IMR-90 (cell line): ENCODE results near the gene LAMA3. TPM values are rescaled to one million over a fixed set of nuclear protein-coding genes. Genes with fewer than 3 reads are reported as not detected.

Experiments used
- ATAC-seq: fragments of 200-7000 bp; cut with Tn5 transposase; 2 replicates; pipeline ENCODE4 v1.9.1; 2020; ENCODE audit warnings: low read depth, mild to moderate bottlenecking, moderate library complexity
- BruUV-seq: library from RNA; stranded (reverse); fragments of 400-500 nt; replicated peaks from 2 replicates; lab custom pipeline; 2021; lab: Mats Ljungman, UMichigan
- CTCF ChIA-PET: fragments of 300-600 bp; formaldehyde crosslinking; extraction: SDS; loops from one replicate; lab custom pipeline; 2021; ENCODE audit warnings: antibody characterized with exemption; lab: Yijun Ruan, JAX
- POLR2A ChIA-PET: fragments of 300-600 bp; sonication (Branson Sonifier 250); formaldehyde crosslinking; loops from one replicate; lab custom pipeline; 2022; ENCODE audit warnings: antibody characterized with exemption; ENCODE audit not compliant: unreplicated experiment; lab: Charles Lee
- DNase-seq: peaks from one replicate; pipeline ENCODE4 v3.0.0; 2013
- H2AFZ ChIP-seq: replicated peaks from 2 replicates; pipeline ENCODE3; 2013; ENCODE audit warnings: low read length, mild to moderate bottlenecking; ENCODE audit not compliant: poor library complexity
- H2AK5ac ChIP-seq: 2 replicates; pipeline ENCODE4 v1.6.1; 2013; ENCODE audit warnings: low read depth, low read length, inconsistent platforms
- H2AK9ac ChIP-seq: replicated peaks from 2 replicates; pipeline ENCODE3; 2013; ENCODE audit warnings: mild to moderate bottlenecking, low read depth, low read length, moderate library complexity; ENCODE audit not compliant: poor library complexity
- H2BK120ac ChIP-seq: 2 replicates; pipeline ENCODE4 v1.6.1; 2013; ENCODE audit warnings: low read depth, low read length, inconsistent platforms
- H2BK15ac ChIP-seq: 3 replicates; pipeline ENCODE4 v1.6.1; 2013; ENCODE audit warnings: low read depth, low read length, inconsistent platforms
- H2BK20ac ChIP-seq: 2 replicates; pipeline ENCODE4 v1.6.1; 2013; ENCODE audit warnings: low read depth, mild to moderate bottlenecking, inconsistent platforms, low read length, moderate library complexity
- H2BK5ac ChIP-seq: 2 replicates; pipeline ENCODE4 v1.6.1; 2013; ENCODE audit warnings: mild to moderate bottlenecking, low read depth, low read length, inconsistent platforms; ENCODE audit not compliant: poor library complexity, severe bottlenecking
- H3K14ac ChIP-seq: replicated peaks from 2 replicates; pipeline ENCODE4 v1.6.1; 2013; ENCODE audit warnings: low read depth, low read length, inconsistent platforms
- H3K18ac ChIP-seq: 2 replicates; pipeline ENCODE4 v1.6.1; 2013; ENCODE audit warnings: low read depth, low read length, control low read depth
- H3K23ac ChIP-seq: 2 replicates; pipeline ENCODE4 v1.6.1; 2013; ENCODE audit warnings: low read depth, low read length, inconsistent platforms
- H3K27ac ChIP-seq: 2 replicates; pipeline ENCODE4 v1.5.1; 2013; ENCODE audit warnings: mild to moderate bottlenecking, control low read depth, low read length; ENCODE audit not compliant: insufficient read depth
- H3K27me3 ChIP-seq: 2 replicates; pipeline ENCODE4 v1.6.1; 2013; ENCODE audit warnings: low read length; ENCODE audit not compliant: control insufficient read depth, insufficient read depth
- H3K36me3 ChIP-seq: 2 replicates; pipeline ENCODE4 v1.6.1; 2013; ENCODE audit warnings: low read length, mixed read lengths; ENCODE audit not compliant: control insufficient read depth, insufficient read depth
- H3K4ac ChIP-seq: 2 replicates; pipeline ENCODE4 v1.6.1; 2013; ENCODE audit warnings: low read depth, low read length, inconsistent platforms
- H3K4me1 ChIP-seq: 2 replicates; pipeline ENCODE4 v1.6.1; 2013; ENCODE audit warnings: low read length, mixed read lengths; ENCODE audit not compliant: control insufficient read depth, insufficient read depth
- H3K4me2 ChIP-seq: 2 replicates; pipeline ENCODE4 v1.6.1; 2013; ENCODE audit warnings: low read depth, mild to moderate bottlenecking, control low read depth, low read length, moderate library complexity
- H3K4me3 ChIP-seq: 2 replicates; pipeline ENCODE4 v1.5.1; 2013; ENCODE audit warnings: low read depth, mild to moderate bottlenecking, control low read depth, low read length, moderate library complexity; ENCODE audit not compliant: insufficient read depth
- H3K56ac ChIP-seq: 2 replicates; pipeline ENCODE4 v1.6.1; 2013; ENCODE audit warnings: low read length, inconsistent platforms; ENCODE audit not compliant: insufficient read depth; ENCODE audit errors: extremely low read depth
- H3K79me1 ChIP-seq, 2 experiments: 2 replicates each; pipeline ENCODE4 v1.6.1; 2013; ENCODE audit warnings: low read length in 2 of 2, inconsistent platforms in 1 of 2, low read depth in 1 of 2
- H3K9ac ChIP-seq: 2 replicates; pipeline ENCODE4 v1.6.1; 2013; ENCODE audit warnings: low read depth, low read length, control low read depth
- H3K9me1 ChIP-seq: 2 replicates; pipeline ENCODE4 v1.6.1; 2013; ENCODE audit warnings: low read length, inconsistent platforms; ENCODE audit not compliant: insufficient read depth
- H3K9me3 ChIP-seq: 2 replicates; pipeline ENCODE4 v1.6.1; 2013; ENCODE audit warnings: low read length; ENCODE audit not compliant: control insufficient read depth, insufficient read depth
- H4K20me1 ChIP-seq: 2 replicates; pipeline ENCODE4 v1.6.1; 2013; ENCODE audit warnings: low read length, inconsistent platforms; ENCODE audit not compliant: insufficient read depth
- H4K5ac ChIP-seq: 2 replicates; pipeline ENCODE4 v1.6.1; 2013; ENCODE audit warnings: mild to moderate bottlenecking, low read depth, low read length, control low read depth
- H4K8ac ChIP-seq, 2 experiments: 2 replicates each; pipeline ENCODE4 v1.6.1; 2013; ENCODE audit warnings: low read depth in 2 of 2, low read length in 2 of 2, control low read depth in 1 of 2, inconsistent platforms in 1 of 2
- H4K91ac ChIP-seq: 2 replicates; pipeline ENCODE4 v1.6.1; 2013; ENCODE audit warnings: low read depth, low read length, inconsistent platforms; ENCODE audit not compliant: insufficient read depth
- BHLHE40 ChIP-seq: fragments of 150-350 bp; IDR thresholded peaks from 2 replicates; pipeline ENCODE4 v1.6.1; 2016; ENCODE audit warnings: mild to moderate bottlenecking, low read depth, low read length
- CEBPB ChIP-seq: IDR thresholded peaks from 2 replicates; pipeline ENCODE4 v1.6.1; 2012; ENCODE audit warnings: low read depth, low read length, improper control_type of control experiment
- CHD1 ChIP-seq: IDR thresholded peaks from 2 replicates; pipeline ENCODE4 v1.6.1; 2012; ENCODE audit warnings: low read depth, low read length, improper control_type of control experiment
- FOS ChIP-seq: fragments of 150-350 bp; IDR thresholded peaks from 2 replicates; pipeline ENCODE4 v1.6.1; 2016; ENCODE audit warnings: low read depth, low read length
- MAFK ChIP-seq: IDR thresholded peaks from 2 replicates; pipeline ENCODE4 v1.6.1; 2012; ENCODE audit warnings: low read depth, low read length, improper control_type of control experiment
- MAZ ChIP-seq: IDR thresholded peaks from 2 replicates; pipeline ENCODE4 v1.6.1; 2012; ENCODE audit warnings: low read depth, mild to moderate bottlenecking, low read length, improper control_type of control experiment, moderate library complexity, borderline replicate concordance
- MXI1 ChIP-seq: IDR thresholded peaks from 2 replicates; pipeline ENCODE4 v1.6.1; 2012; ENCODE audit warnings: low read depth, mild to moderate bottlenecking, low read length, moderate library complexity, borderline replicate concordance
- NFE2L2 ChIP-seq: fragments of 150-350 bp; IDR thresholded peaks from 2 replicates; pipeline ENCODE4 v1.6.1; 2016; ENCODE audit warnings: low read depth, mild to moderate bottlenecking, low read length
- POLR2A ChIP-seq: IDR thresholded peaks from 2 replicates; pipeline ENCODE4 v1.6.1; 2012; ENCODE audit warnings: mild to moderate bottlenecking, low read depth, low read length
- RAD21 ChIP-seq: IDR thresholded peaks from 2 replicates; pipeline ENCODE4 v1.6.1; 2012; ENCODE audit warnings: low read length, improper control_type of control experiment
- RCOR1 ChIP-seq: IDR thresholded peaks from 2 replicates; pipeline ENCODE4 v1.6.1; 2012; ENCODE audit warnings: mild to moderate bottlenecking, low read length, improper control_type of control experiment; ENCODE audit not compliant: insufficient replicate concordance
- RFX5 ChIP-seq: IDR thresholded peaks from 2 replicates; pipeline ENCODE4 v1.8.0; 2012; ENCODE audit warnings: low read depth, mild to moderate bottlenecking, low read length, moderate library complexity
- SMC3 ChIP-seq: fragments of 150-350 bp; IDR thresholded peaks from 2 replicates; pipeline ENCODE4 v1.6.1; 2016; ENCODE audit warnings: low read depth, mild to moderate bottlenecking, antibody characterized with exemption, low read length, moderate library complexity
- WGBS, 2 experiments: methylation state at CpG; one replicate each; pipeline versions ENCODE4 v1.1.5 to v1.1.7; 2013; ENCODE audit warnings: missing lambda C conversion rate in 2 of 2; ENCODE audit not compliant: insufficient read length in 1 of 2; ENCODE audit errors: extremely low coverage in 2 of 2; 5-methylcytosine and 5-hydroxymethylcytosine counted together
- dilution Hi-C: fragments of 300-500 bp; cut with HindIII; formaldehyde crosslinking; loops from one replicate; pipeline ENCODE4 v1.14.3; 2018; ENCODE audit warnings: low sequenced_read_pairs; ENCODE audit not compliant: unreplicated experiment
- in situ Hi-C: fragments of 300-500 bp; cut with MboI; formaldehyde crosslinking; loops from 3 replicates; pipeline ENCODE4 v1.14.3; 2019; ENCODE audit warnings: low sequenced_read_pairs, inconsistent platforms, mixed read lengths
- intact Hi-C: fragments of 100-400 bp; cut with micrococcal nuclease; formaldehyde crosslinking; loops from 2 replicates; pipeline ENCODE4 v1.10.0; 2022
- polyA plus RNA-seq, 3 experiments: library from polyadenylated mRNA; depleted of rRNA; stranded (reverse); fragments of >200 nt; gene quantifications; 2 replicates each; pipeline ENCODE4 v1.2.3, GENCODE V29; 2012; ENCODE audit warnings: low replicate concordance in 1 of 3
- total RNA-seq: library from RNA; depleted of rRNA; stranded (reverse); fragments of >200 nt; gene quantifications from 2 replicates; pipeline ENCODE4 v1.2.3, GENCODE V29; 2012
- TF ChIP-seq, protein P1 (sequence below): fragments of 150-350 bp; IDR thresholded peaks from 2 replicates; pipeline ENCODE4 v1.6.1; 2016; ENCODE audit warnings: low read depth, mild to moderate bottlenecking, low read length, moderate library complexity, borderline replicate concordance
- TF ChIP-seq, protein P2 (sequence below): conservative IDR thresholded peaks from 2 replicates; pipeline ENCODE4 v1.5.1; 2012; ENCODE audit warnings: mild to moderate bottlenecking, low read depth, low read length, improper control_type of control experiment
- TF ChIP-seq, protein P3 (sequence below): fragments of 150-350 bp; IDR thresholded peaks from 2 replicates; pipeline ENCODE4 v1.6.1; 2017; ENCODE audit warnings: mild to moderate bottlenecking, antibody characterized with exemption, low read length, low read depth

Gene LAMA3
- total and polyA plus RNA-seq, 2 of the 4 experiments (the other 2 are of a cell fraction), result 0.18 to 0.19 TPM

DNA sequence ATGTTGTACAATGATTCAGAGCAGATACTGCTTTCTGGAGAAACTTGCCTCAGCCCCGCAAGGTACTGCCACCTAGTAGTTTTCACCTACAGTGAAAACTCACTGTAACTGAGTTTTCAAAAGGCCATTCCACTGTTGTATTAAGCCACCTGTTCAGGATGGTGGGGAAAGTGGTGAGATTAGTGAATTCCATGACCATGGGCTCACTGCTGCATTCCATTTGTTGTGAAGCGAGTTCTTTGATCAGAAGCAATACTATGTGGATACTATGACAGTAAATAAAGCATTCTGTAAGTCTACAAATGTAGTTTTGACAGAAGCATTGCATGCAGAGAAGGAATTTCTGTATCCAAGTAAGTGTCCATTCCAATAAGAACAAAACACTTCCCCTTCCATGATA lies 113.6 kb downstream of the LAMA3 start:
- no peak overlapping the region for H4K91ac ChIP-seq
- dilution Hi-C loops, result no loop called here
- no TSS peak for BruUV-seq

More for the DNA sequence above, 113.6 kb downstream of the LAMA3 start:
- CTCF ChIA-PET, result no interaction called here
- no peak for ATAC-seq
- Histone ChIP-seq H2AK9ac (no peak overlapping the region), H3K4me2 (no peak overlapping the region), H3K9ac (no peak overlapping the region), H2AK5ac (no peak overlapping the region), H2BK120ac (no peak overlapping the region), H3K27me3 (peaks cover 27% of the 10 kb centered on the region), H4K20me1 (no peaks in the 10 kb centered on the region), H3K56ac (no peak overlapping the region), H3K23ac (no peak overlapping the region), H2BK15ac (no peak overlapping the region), H3K4me1 (no peaks in the 10 kb centered on the region), H3K14ac (no peak overlapping the region), H2BK5ac (no peak overlapping the region), H3K9me3 (no peaks in the 10 kb centered on the region), H3K18ac (no peak overlapping the region), H4K5ac (no peak overlapping the region), H3K79me1 (no peaks in the 10 kb centered on the region), H3K4ac (no peak overlapping the region), H3K9me1 (no peaks in the 10 kb centered on the region), H4K8ac (no peak overlapping the region), H2AFZ (no peak overlapping the region), H3K27ac (no peak overlapping the region), H2BK20ac (no peak overlapping the region), H3K36me3 (no peaks in the 10 kb centered on the region), H3K4me3 (no peak overlapping the region)
- in situ Hi-C loops, result loop anchor here (10.0 kb wide), 1 partner anchor 288 kb away; no protein-coding TSS in a partner anchor
- intact Hi-C loops, result no loop called here
- POLR2A ChIA-PET, result no interaction called here
- no peak for TF ChIP-seq CEBPB
- no peak for TF ChIP-seq CHD1
- no peak for TF ChIP-seq POLR2A
- TF ChIP-seq MXI1, result no peak
- no peak for TF ChIP-seq RCOR1
- no peak for TF ChIP-seq NFE2L2
- TF ChIP-seq MAFK, result no peak
- no peak for TF ChIP-seq SMC3
- no peak for TF ChIP-seq FOS
- no peak for TF ChIP-seq RFX5
- TF ChIP-seq BHLHE40, result no peak
- TF ChIP-seq, protein P1, sequence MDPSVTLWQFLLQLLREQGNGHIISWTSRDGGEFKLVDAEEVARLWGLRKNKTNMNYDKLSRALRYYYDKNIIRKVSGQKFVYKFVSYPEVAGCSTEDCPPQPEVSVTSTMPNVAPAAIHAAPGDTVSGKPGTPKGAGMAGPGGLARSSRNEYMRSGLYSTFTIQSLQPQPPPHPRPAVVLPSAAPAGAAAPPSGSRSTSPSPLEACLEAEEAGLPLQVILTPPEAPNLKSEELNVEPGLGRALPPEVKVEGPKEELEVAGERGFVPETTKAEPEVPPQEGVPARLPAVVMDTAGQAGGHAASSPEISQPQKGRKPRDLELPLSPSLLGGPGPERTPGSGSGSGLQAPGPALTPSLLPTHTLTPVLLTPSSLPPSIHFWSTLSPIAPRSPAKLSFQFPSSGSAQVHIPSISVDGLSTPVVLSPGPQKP, result no peak
- TF ChIP-seq, protein P2, sequence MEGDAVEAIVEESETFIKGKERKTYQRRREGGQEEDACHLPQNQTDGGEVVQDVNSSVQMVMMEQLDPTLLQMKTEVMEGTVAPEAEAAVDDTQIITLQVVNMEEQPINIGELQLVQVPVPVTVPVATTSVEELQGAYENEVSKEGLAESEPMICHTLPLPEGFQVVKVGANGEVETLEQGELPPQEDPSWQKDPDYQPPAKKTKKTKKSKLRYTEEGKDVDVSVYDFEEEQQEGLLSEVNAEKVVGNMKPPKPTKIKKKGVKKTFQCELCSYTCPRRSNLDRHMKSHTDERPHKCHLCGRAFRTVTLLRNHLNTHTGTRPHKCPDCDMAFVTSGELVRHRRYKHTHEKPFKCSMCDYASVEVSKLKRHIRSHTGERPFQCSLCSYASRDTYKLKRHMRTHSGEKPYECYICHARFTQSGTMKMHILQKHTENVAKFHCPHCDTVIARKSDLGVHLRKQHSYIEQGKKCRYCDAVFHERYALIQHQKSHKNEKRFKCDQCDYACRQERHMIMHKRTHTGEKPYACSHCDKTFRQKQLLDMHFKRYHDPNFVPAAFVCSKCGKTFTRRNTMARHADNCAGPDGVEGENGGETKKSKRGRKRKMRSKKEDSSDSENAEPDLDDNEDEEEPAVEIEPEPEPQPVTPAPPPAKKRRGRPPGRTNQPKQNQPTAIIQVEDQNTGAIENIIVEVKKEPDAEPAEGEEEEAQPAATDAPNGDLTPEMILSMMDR, result no peak
- no peak for TF ChIP-seq RAD21
- TF ChIP-seq, protein P3, sequence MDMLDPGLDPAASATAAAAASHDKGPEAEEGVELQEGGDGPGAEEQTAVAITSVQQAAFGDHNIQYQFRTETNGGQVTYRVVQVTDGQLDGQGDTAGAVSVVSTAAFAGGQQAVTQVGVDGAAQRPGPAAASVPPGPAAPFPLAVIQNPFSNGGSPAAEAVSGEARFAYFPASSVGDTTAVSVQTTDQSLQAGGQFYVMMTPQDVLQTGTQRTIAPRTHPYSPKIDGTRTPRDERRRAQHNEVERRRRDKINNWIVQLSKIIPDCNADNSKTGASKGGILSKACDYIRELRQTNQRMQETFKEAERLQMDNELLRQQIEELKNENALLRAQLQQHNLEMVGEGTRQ, result no peak
- TF ChIP-seq MAZ, result no peak
- DNase-seq, result no peak
- no CpG with 5 or more reads among the region's 2 CpGs for WGBS, 2 experiments
